Type B pancreatic cell (in vitro differentiated cells): Measurements from ENCODE around the gene ARL3. TPM values are rescaled to one million over a fixed set of nuclear protein-coding genes. Genes with fewer than 3 reads are reported as not detected.

ENCODE experiments used
- DNase-seq: peaks from one replicate; pipeline ENCODE4 v3.0.0; 2021; ENCODE audit warnings: mixed read lengths; ENCODE audit not compliant: unreplicated experiment; ENCODE audit errors: extremely low spot score
- H3K27ac Mint-ChIP-seq: 2 replicates; pipeline ENCODE4 v1.8.0; 2021; ENCODE audit warnings: mild to moderate bottlenecking, mixed read lengths
- H3K27me3 Mint-ChIP-seq: 2 replicates; pipeline ENCODE4 v1.8.0; 2021; ENCODE audit warnings: mixed read lengths
- H3K36me3 Mint-ChIP-seq: 2 replicates; pipeline ENCODE4 v1.8.0; 2021; ENCODE audit warnings: mixed read lengths
- H3K4me1 Mint-ChIP-seq: one replicate; pipeline ENCODE4 v1.8.0; 2021; ENCODE audit warnings: mixed read lengths; ENCODE audit not compliant: unreplicated experiment
- H3K4me3 Mint-ChIP-seq: 2 replicates; pipeline ENCODE4 v1.8.0; 2021; ENCODE audit warnings: mild to moderate bottlenecking, mixed read lengths
- H3K9me3 Mint-ChIP-seq: 2 replicates; pipeline ENCODE4 v1.8.0; 2021; ENCODE audit warnings: mixed read lengths
- total RNA-seq: library from RNA; stranded (reverse); gene quantifications from 2 replicates; pipeline ENCODE4 v1.2.1, GENCODE V29; 2021; ENCODE audit warnings: low replicate concordance
- TF ChIP-seq, protein P1 (sequence below): fragments of 200-600 bp; sonication (generic); conservative IDR thresholded peaks from 2 replicates; pipeline ENCODE4 v1.5.0; 2021; ENCODE audit warnings: antibody characterized with exemption, mild to moderate bottlenecking

ARL3 gene
- total RNA-seq, 1 donor from 2014 or later, result 15.8 TPM

DNA sequence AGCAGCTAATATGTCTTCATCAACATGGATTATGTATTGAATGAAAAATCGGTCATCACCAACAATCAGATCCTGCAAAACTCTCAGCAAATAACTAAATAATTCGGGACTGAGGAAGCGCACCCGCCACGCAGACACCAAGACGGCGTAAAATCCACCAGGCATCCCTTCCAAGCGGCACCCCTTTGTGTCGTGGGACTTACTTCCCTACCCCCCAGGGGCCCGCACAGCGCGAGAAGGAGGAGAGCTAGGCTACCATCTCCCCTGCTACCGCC lies 721 bp downstream of the ARL3 start:
- TF ChIP-seq, protein P1, sequence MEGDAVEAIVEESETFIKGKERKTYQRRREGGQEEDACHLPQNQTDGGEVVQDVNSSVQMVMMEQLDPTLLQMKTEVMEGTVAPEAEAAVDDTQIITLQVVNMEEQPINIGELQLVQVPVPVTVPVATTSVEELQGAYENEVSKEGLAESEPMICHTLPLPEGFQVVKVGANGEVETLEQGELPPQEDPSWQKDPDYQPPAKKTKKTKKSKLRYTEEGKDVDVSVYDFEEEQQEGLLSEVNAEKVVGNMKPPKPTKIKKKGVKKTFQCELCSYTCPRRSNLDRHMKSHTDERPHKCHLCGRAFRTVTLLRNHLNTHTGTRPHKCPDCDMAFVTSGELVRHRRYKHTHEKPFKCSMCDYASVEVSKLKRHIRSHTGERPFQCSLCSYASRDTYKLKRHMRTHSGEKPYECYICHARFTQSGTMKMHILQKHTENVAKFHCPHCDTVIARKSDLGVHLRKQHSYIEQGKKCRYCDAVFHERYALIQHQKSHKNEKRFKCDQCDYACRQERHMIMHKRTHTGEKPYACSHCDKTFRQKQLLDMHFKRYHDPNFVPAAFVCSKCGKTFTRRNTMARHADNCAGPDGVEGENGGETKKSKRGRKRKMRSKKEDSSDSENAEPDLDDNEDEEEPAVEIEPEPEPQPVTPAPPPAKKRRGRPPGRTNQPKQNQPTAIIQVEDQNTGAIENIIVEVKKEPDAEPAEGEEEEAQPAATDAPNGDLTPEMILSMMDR, result no peak
- no peak for DNase-seq
- peak overlapping the region; percentile 80 for H3K27ac Mint-ChIP-seq
- peaks cover 8% of the 10 kb centered on the region for H3K36me3 Mint-ChIP-seq
- peaks cover 49% of the 10 kb centered on the region for H3K4me1 Mint-ChIP-seq
- H3K4me3 Mint-ChIP-seq, result peak overlapping the region; percentile 89
- H3K9me3 Mint-ChIP-seq, result no peaks in the 10 kb centered on the region
- H3K27me3 Mint-ChIP-seq, result no peaks in the 10 kb centered on the region

DNA sequence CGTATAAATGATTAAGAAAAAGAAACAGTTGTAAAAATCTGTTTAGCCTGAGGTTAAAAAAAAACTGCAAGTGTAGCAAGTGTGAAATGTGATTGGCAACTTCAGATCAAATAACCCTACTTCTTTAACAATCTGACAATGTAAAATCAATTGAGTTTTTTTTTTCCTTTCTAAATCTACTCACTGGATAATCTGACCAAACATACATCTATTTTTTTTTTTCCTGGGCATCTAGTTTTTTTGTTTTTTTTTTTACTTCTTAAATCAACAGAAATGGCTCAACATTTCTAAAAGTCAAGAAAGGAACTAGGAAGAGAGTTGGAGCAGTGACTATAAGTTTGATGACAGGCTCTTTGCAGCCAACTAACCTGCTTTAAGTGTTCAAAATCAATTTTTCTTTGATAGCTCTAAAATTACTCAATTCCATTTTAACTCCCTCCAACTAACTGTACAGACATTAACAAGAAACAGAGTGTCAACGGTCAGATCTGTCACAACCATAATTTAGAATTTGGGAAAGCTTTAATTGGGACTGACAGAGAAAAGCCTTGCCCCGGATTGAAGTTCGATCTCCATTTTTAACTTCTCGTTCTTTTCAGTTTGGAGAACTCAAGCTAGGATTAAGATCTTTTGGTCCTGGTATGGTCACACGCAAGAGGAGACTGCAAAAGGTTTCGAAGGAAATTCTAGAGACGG lies 1.2 kb downstream of the ARL3 start:
- DNase-seq, result no peak
- TF ChIP-seq, protein P1, result no peak
- Mint-ChIP-seq H3K27me3 (no peaks in the 10 kb centered on the region), H3K36me3 (peaks cover 5% of the 10 kb centered on the region), H3K4me3 (peak overlapping the region; percentile 89), H3K27ac (peak overlapping the region; percentile 80), H3K4me1 (peaks cover 46% of the 10 kb centered on the region), H3K9me3 (no peaks in the 10 kb centered on the region)

DNA sequence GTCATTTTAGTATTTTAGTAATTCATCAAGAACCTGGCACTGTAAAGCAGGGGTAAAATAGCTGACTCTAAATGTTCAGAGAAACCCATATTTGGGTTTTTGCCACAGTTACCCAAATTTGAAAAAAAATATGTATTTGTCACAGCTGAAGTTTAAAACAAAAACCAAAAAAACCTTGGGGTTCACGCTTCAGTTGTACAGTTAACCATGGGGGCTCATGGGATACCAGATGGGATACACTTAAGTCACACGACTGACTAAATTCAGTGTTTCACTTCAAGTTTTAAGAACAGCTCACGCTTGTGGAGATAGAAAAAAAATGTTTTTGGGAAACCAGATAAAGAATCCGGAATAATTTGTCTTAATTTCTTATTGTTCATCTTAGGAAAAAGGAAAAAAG lies 2.1 kb downstream of the ARL3 start:
- H3K27ac Mint-ChIP-seq, result no peak overlapping the region
- H3K9me3 Mint-ChIP-seq, result no peaks in the 10 kb centered on the region
- H3K36me3 Mint-ChIP-seq, result peaks cover 4% of the 10 kb centered on the region
- DNase-seq, result no peak
- TF ChIP-seq, protein P1, result no peak
- H3K4me1 Mint-ChIP-seq, result peaks cover 46% of the 10 kb centered on the region
- H3K4me3 Mint-ChIP-seq, result peak overlapping the region; percentile 41
- no peaks in the 10 kb centered on the region for H3K27me3 Mint-ChIP-seq

DNA sequence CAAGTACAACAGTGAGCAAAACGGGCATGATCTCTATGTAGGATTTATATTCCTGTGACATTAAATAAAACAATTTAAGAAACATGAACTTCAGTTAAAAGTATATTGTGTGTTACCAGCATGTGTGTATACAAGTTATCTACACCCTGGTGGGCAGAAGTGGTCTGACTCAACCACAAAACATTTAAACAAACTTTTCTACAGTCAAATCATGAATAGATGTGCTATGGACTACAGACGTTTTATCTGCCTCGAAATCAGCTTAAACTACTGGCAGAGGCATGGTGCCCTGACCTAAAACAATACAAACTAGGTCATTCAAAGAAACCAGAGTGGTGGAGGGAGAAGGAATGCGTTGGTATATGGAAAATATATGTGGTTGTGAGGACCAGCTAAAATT lies 3.6 kb downstream of the ARL3 start:
- TF ChIP-seq, protein P1, result peak; percentile 50
- Mint-ChIP-seq H3K36me3 (no peaks in the 10 kb centered on the region), H3K9me3 (no peaks in the 10 kb centered on the region), H3K4me3 (peak overlapping the region; percentile 11), H3K27me3 (no peaks in the 10 kb centered on the region), H3K4me1 (peaks cover 38% of the 10 kb centered on the region), H3K27ac (no peak overlapping the region)
- peak; percentile 4 for DNase-seq

DNA sequence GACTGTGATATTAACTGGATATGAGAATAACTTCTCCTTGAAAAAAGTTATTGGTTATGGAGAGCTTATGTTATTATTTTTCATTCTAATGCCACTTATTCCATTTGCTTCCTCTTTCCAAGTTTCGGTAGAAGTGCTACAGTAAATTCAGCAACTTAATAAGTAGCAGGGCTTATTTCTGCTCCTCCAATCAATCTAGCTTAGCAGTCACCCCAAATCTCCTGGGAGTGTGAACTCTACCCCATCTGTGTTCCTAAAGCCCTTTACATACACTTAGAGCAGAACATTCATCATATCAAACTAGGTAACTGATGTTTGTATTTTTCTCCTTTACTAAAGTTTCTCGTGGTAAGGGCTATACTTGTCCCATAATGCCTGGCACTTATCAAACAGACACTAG lies 8.7 kb downstream of the ARL3 start:
- DNase-seq, result no peak
- no peaks in the 10 kb centered on the region for H3K27me3 Mint-ChIP-seq
- TF ChIP-seq, protein P1, result no peak
- H3K27ac Mint-ChIP-seq, result no peak overlapping the region
- peaks cover 24% of the 10 kb centered on the region for H3K4me1 Mint-ChIP-seq
- no peak overlapping the region for H3K4me3 Mint-ChIP-seq
- peaks cover 7% of the 10 kb centered on the region for H3K36me3 Mint-ChIP-seq
- no peaks in the 10 kb centered on the region for H3K9me3 Mint-ChIP-seq

DNA sequence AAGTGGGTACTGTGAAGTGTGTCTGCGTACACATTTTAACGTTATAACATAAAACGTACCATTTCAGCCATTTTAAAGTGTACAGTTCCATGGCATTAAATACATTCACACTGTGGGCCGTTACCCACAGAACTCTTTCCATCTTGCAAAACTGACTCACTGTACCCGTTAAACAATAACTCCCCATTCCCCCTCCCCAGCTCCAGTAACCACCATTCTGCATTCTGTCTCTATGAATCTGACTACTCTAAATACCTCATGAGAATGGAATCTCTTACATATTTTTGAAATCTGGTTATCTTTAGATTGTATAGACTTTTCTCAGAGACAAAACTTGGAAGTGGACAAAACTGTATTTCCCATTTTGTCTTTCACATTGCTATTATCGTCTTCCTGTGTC lies 9.3 kb downstream of the ARL3 start:
- DNase-seq, result no peak
- TF ChIP-seq, protein P1, result no peak
- Mint-ChIP-seq H3K27ac (no peak overlapping the region), H3K4me1 (peaks cover 20% of the 10 kb centered on the region), H3K27me3 (no peaks in the 10 kb centered on the region), H3K36me3 (peaks cover 7% of the 10 kb centered on the region), H3K4me3 (no peak overlapping the region), H3K9me3 (no peaks in the 10 kb centered on the region)
